ENCODE data around the gene C1QBP.
"Not testable (repeated sequence)": the region's sequence is repeated elsewhere in the genome, so short reads cannot be mapped to it uniquely, and the experiment has no call there.

The C1QBP gene

GRCh38 chr17:5443728-5444127 is 4.8 kb upstream of the C1QBP start:
- no peaks in the 10 kb centered on the region for H3K27me3 ChIP-seq (ENCODE audit: insufficient read depth, low read depth)
- no peaks in the 10 kb centered on the region for H4K20me1 ChIP-seq (ENCODE audit: insufficient read depth)
- no peak overlapping the region for H3K27ac ChIP-seq
- H3K79me2 ChIP-seq (ENCODE audit: insufficient read depth, low read depth), result no peaks in the 10 kb centered on the region
- H3K9ac ChIP-seq, result no peak overlapping the region
- H3K4me3 ChIP-seq (IDR thresholded peaks at IDR 0.05; ENCODE audit: insufficient read depth, low read depth, low read length), result no peak overlapping the region
- H3K4me1 ChIP-seq (ENCODE audit: low read depth, poor library complexity, severe bottlenecking), result no peaks in the 10 kb centered on the region
- H3K4me2 ChIP-seq, result no peak overlapping the region
- no peaks in the 10 kb centered on the region for H3K36me3 ChIP-seq (ENCODE audit: insufficient read depth)
- no peak for TF ChIP-seq CTCF (conservative IDR thresholded peaks at IDR 0.05; ENCODE audit: low read depth, low read length)
- H2AFZ ChIP-seq (ENCODE audit: low read depth), result no peak overlapping the region

- no peaks in the 10 kb centered on the region for H4K20me1 ChIP-seq (ENCODE audit: insufficient read depth)
- H3K27ac ChIP-seq, result peak overlapping the region; percentile 38; the same call in 1 of the 2 replicates
- H3K36me3 ChIP-seq (ENCODE audit: insufficient read depth), result no peaks in the 10 kb centered on the region
- no peak overlapping the region for H3K9ac ChIP-seq
- H2AFZ ChIP-seq (ENCODE audit: low read depth), result no peak overlapping the region
- no peaks in the 10 kb centered on the region for H3K4me1 ChIP-seq (ENCODE audit: low read depth, poor library complexity, severe bottlenecking)
- no peak for TF ChIP-seq CTCF (conservative IDR thresholded peaks at IDR 0.05; ENCODE audit: low read depth, low read length)
- peaks cover 24% of the 10 kb centered on the region; the same call in 1 of the 2 replicates for H3K79me2 ChIP-seq (ENCODE audit: insufficient read depth, low read depth)
- H3K4me3 ChIP-seq (IDR thresholded peaks at IDR 0.05; ENCODE audit: insufficient read depth, low read depth, low read length), result no peak overlapping the region
- no peak overlapping the region for H3K4me2 ChIP-seq
- no peaks in the 10 kb centered on the region for H3K27me3 ChIP-seq (ENCODE audit: insufficient read depth, low read depth)
These were observed 450 bp upstream of the C1QBP start for GRCh38 chr17:5439446-5439764.

DNA sequence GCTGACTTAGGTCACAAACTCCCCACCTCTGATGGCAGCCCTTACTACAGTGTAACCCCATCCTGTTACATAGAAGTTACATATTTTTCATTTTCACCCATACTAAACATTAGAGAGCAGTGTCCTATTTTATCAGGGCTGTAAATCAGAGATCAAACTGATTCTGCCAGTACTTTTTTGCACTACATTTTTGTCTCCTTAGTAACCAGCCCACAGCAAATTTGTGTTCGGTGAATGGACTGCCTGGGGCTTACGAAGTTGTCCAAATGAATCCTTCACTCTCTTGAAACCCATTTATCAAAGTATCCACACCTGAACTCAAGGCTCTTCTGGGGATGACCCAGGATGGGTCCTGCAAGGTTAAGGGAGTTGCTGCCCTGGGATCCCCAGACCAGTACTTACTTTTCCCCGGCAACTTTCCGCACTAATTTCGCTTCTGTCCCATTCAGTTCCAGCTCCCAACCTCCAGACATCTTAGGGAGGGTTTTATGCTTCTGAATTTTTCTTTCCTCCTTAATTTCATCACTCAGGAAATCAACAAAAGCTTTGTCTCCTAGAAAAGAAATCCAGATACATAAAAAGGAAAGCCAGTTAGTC is 1.1 kb downstream of the C1QBP start:
- Histone ChIP-seq H3K4me3 (IDR thresholded peaks at IDR 0.05; ENCODE audit: insufficient read depth, low read depth, low read length) (no peak overlapping the region), H3K4me1 (ENCODE audit: low read depth, poor library complexity, severe bottlenecking) (no peaks in the 10 kb centered on the region), H3K36me3 (ENCODE audit: insufficient read depth) (no peaks in the 10 kb centered on the region), H3K27ac (no peak overlapping the region), H3K4me2 (peak overlapping the region; percentile 29; the same call in 1 of the 2 replicates), H3K27me3 (ENCODE audit: insufficient read depth, low read depth) (no peaks in the 10 kb centered on the region), H4K20me1 (ENCODE audit: insufficient read depth) (no peaks in the 10 kb centered on the region), H2AFZ (ENCODE audit: low read depth) (no peak overlapping the region), H3K9ac (peak overlapping the region; percentile 63; the same call in 1 of the 2 replicates), H3K79me2 (ENCODE audit: insufficient read depth, low read depth) (peaks cover 24% of the 10 kb centered on the region; the same call in 1 of the 2 replicates)
- TF ChIP-seq CTCF (conservative IDR thresholded peaks at IDR 0.05; ENCODE audit: low read depth, low read length), result no peak

DNA sequence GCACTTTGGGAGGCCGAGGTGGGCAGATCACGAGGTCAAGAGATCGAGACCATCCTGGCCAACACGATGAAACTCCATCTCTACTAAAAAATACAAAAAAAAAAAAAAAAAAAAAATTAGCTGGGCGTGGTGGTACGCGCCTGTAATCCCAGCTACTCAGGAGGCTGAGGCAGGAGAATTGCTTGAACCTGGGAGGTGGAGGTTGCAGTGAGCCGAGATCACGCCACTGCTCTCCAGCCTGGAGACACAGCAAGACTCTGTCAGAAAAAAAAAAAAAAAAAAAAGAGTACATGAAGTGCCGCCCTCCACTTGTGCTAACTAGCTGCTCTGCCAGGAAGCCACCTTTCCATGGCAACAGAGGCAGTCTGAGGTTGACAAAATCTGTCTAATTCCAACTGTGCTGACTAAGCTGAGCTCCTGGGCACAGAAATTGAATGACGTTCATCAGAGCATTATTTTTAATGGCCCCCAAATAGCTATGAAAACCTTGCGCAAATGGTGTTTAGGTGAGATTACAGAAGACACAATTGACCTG is 3.1 kb downstream of the C1QBP start:
- not testable (repeated sequence) for H3K4me3 ChIP-seq (IDR thresholded peaks at IDR 0.05; ENCODE audit: insufficient read depth, low read depth, low read length); H2AFZ ChIP-seq (ENCODE audit: low read depth); H4K20me1 ChIP-seq (ENCODE audit: insufficient read depth); H3K27ac ChIP-seq; H3K27me3 ChIP-seq (ENCODE audit: insufficient read depth, low read depth); H3K36me3 ChIP-seq (ENCODE audit: insufficient read depth); H3K9ac ChIP-seq; H3K4me2 ChIP-seq; H3K4me1 ChIP-seq (ENCODE audit: low read depth, poor library complexity, severe bottlenecking)
- H3K79me2 ChIP-seq (ENCODE audit: insufficient read depth, low read depth), result peaks cover 24% of the 10 kb centered on the region; the same call in 1 of the 2 replicates

GRCh38 chr17:5434984-5435383 is 4.0 kb downstream of the C1QBP start:
- no peak overlapping the region for H3K9ac ChIP-seq
- no peak for TF ChIP-seq CTCF (conservative IDR thresholded peaks at IDR 0.05; ENCODE audit: low read depth, low read length)
- peaks cover 24% of the 10 kb centered on the region; the same call in 1 of the 2 replicates for H3K79me2 ChIP-seq (ENCODE audit: insufficient read depth, low read depth)
- no peak overlapping the region for H3K27ac ChIP-seq
- no peaks in the 10 kb centered on the region for H3K27me3 ChIP-seq (ENCODE audit: insufficient read depth, low read depth)
- H2AFZ ChIP-seq (ENCODE audit: low read depth), result no peak overlapping the region
- H3K4me2 ChIP-seq, result no peak overlapping the region
- H3K4me3 ChIP-seq (IDR thresholded peaks at IDR 0.05; ENCODE audit: insufficient read depth, low read depth, low read length), result no peak overlapping the region
- no peaks in the 10 kb centered on the region for H4K20me1 ChIP-seq (ENCODE audit: insufficient read depth)
- no peaks in the 10 kb centered on the region for H3K36me3 ChIP-seq (ENCODE audit: insufficient read depth)
- H3K4me1 ChIP-seq (ENCODE audit: low read depth, poor library complexity, severe bottlenecking), result no peaks in the 10 kb centered on the region

Measured in KMS-11 (cell line).